ENCODE results near the gene ADD1. TPM values are rescaled to one million over a fixed set of nuclear protein-coding genes. Genes with fewer than 3 reads are reported as not detected.

The ADD1 gene
- total and polyA plus RNA-seq, 2 of the 13 experiments (the other 11 are each of a cell fraction or from before 2014, with no cell fraction given) = 73.9 to 122 TPM

- peak; percentile 34; the same call in 1 of the 2 replicates for TF ChIP-seq ZNF275 (CRISPR knock-in tag; IDR thresholded peaks at IDR 0.05; ENCODE audit: borderline replicate concordance)
- no peak for TF ChIP-seq ELK4 (CRISPR knock-in tag; IDR thresholded peaks at IDR 0.05; ENCODE audit: borderline replicate concordance)
- TF ChIP-seq NFATC3 (CRISPR knock-in tag; IDR thresholded peaks at IDR 0.05) = 0 out of 2 replicates have a peak, but pooled peaks have one; percentile 79
- no peak for TF ChIP-seq KDM6A (CRISPR knock-in tag; IDR thresholded peaks at IDR 0.05; ENCODE audit: low read depth)
- TF ChIP-seq KLF6 (CRISPR knock-in tag; IDR thresholded peaks at IDR 0.05) = peak; percentile 71; the same call in 1 of the 2 replicates
- TF ChIP-seq, protein P1, sequence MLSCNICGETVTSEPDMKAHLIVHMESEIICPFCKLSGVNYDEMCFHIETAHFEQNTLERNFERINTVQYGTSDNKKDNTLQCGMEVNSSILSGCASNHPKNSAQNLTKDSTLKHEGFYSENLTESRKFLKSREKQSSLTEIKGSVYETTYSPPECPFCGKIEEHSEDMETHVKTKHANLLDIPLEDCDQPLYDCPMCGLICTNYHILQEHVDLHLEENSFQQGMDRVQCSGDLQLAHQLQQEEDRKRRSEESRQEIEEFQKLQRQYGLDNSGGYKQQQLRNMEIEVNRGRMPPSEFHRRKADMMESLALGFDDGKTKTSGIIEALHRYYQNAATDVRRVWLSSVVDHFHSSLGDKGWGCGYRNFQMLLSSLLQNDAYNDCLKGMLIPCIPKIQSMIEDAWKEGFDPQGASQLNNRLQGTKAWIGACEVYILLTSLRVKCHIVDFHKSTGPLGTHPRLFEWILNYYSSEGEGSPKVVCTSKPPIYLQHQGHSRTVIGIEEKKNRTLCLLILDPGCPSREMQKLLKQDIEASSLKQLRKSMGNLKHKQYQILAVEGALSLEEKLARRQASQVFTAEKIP (CRISPR knock-in tag; IDR thresholded peaks at IDR 0.05; ENCODE audit: borderline replicate concordance) = no peak
- TF ChIP-seq ZNF672 (CRISPR knock-in tag; IDR thresholded peaks at IDR 0.05) = no peak
- peak; percentile 85; the same call in 1 of the 2 replicates for TF ChIP-seq ZNF33B (CRISPR knock-in tag; IDR thresholded peaks at IDR 0.05)
- TF ChIP-seq, protein P2, sequence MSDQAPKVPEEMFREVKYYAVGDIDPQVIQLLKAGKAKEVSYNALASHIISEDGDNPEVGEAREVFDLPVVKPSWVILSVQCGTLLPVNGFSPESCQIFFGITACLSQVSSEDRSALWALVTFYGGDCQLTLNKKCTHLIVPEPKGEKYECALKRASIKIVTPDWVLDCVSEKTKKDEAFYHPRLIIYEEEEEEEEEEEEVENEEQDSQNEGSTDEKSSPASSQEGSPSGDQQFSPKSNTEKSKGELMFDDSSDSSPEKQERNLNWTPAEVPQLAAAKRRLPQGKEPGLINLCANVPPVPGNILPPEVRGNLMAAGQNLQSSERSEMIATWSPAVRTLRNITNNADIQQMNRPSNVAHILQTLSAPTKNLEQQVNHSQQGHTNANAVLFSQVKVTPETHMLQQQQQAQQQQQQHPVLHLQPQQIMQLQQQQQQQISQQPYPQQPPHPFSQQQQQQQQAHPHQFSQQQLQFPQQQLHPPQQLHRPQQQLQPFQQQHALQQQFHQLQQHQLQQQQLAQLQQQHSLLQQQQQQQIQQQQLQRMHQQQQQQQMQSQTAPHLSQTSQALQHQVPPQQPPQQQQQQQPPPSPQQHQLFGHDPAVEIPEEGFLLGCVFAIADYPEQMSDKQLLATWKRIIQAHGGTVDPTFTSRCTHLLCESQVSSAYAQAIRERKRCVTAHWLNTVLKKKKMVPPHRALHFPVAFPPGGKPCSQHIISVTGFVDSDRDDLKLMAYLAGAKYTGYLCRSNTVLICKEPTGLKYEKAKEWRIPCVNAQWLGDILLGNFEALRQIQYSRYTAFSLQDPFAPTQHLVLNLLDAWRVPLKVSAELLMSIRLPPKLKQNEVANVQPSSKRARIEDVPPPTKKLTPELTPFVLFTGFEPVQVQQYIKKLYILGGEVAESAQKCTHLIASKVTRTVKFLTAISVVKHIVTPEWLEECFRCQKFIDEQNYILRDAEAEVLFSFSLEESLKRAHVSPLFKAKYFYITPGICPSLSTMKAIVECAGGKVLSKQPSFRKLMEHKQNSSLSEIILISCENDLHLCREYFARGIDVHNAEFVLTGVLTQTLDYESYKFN (CRISPR knock-in tag; conservative IDR thresholded peaks at IDR 0.05) = 0 out of 2 replicates have a peak, but pooled peaks have one; percentile 27
- TF ChIP-seq KLF15 (CRISPR knock-in tag; IDR thresholded peaks at IDR 0.05; ENCODE audit: borderline replicate concordance) = no peak; the same call in 1 of the 2 replicates
- peak; percentile 61 for TF ChIP-seq ASH2L (IDR thresholded peaks at IDR 0.05; ENCODE audit: insufficient read length, low read depth, low read length)
- TF ChIP-seq ZNF550 (CRISPR knock-in tag; IDR thresholded peaks at IDR 0.05; ENCODE audit: borderline replicate concordance) = no peak
- no peak; the same call in 1 of the 2 replicates for TF ChIP-seq HOXA3 (CRISPR knock-in tag; IDR thresholded peaks at IDR 0.05)
- no peak for TF ChIP-seq ISX (CRISPR knock-in tag; conservative IDR thresholded peaks at IDR 0.05)
- TF ChIP-seq KLF12 (CRISPR knock-in tag; IDR thresholded peaks at IDR 0.05; ENCODE audit: borderline replicate concordance) = peak; percentile 70; the same call in 1 of the 2 replicates
- TF ChIP-seq ZNF75D (CRISPR knock-in tag; IDR thresholded peaks at IDR 0.05; ENCODE audit: borderline replicate concordance) = peak; percentile 75; the same call in 1 of the 2 replicates
- TF ChIP-seq ZNF784 (CRISPR knock-in tag; IDR thresholded peaks at IDR 0.05; ENCODE audit: borderline replicate concordance) = peak; percentile 64
- peak; percentile 62 for TF ChIP-seq IKZF4 (CRISPR knock-in tag; IDR thresholded peaks at IDR 0.05; ENCODE audit: borderline replicate concordance, low read depth, not compliant biosample characterization)
- no peak for TF ChIP-seq ZNF20 (CRISPR knock-in tag; IDR thresholded peaks at IDR 0.05)
- TF ChIP-seq MXD4 (CRISPR knock-in tag; IDR thresholded peaks at IDR 0.05) = peak; percentile 42; the same call in 1 of the 2 replicates
Observed at GRCh38 chr4:2843263-2843940, at the start of gene ADD1 (continued).
